Measurements from ENCODE around the gene SLC12A3.
"Not testable (repeated sequence)": the region's sequence is repeated elsewhere in the genome, so short reads cannot be mapped to it uniquely, and the experiment has no call there.

The SLC12A3 gene

GRCh38 chr16:56921571-56921970, 56.6 kb downstream of the SLC12A3 start:
- DNase-seq (ENCODE audit: low read depth): no peak

DNA sequence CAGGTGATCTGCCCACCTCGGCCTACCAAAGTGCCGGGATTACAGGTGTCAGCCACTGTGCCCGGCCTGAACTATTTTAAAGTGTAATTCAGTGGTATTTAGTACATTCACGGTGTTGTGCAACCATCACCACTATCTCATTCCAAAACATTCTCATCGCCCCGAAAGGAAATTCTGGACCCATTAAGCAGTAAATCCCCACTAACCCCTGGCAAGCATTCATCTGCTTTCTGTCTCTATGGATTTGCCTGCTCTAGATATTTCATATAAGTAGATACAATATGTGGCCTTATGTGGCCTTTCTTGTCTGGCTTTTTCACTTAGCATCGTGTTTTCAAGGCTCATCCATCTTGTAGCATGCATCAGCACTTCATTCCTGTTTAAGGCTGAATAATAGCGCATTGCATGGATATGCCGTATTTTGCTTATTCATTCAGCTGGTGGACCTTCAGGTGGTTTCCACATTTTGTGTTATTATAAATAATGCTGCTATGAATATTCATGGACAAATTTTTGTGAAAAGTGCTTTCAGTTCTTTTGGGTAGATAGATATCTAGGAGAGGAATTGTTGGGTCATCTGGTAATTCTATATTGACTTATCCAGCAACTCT, 58.6 kb downstream of the SLC12A3 start:
- DNase-seq (ENCODE audit: low read depth): no peak

- no peak for DNase-seq (ENCODE audit: low read depth)
These were observed 62.5 kb downstream of the SLC12A3 start for GRCh38 chr16:56927471-56927870.

- DNase-seq (ENCODE audit: low read depth): no peak
These were observed 64.6 kb downstream of the SLC12A3 start for GRCh38 chr16:56929639-56930038.

- DNase-seq (ENCODE audit: low read depth): no peak
These were observed 65.7 kb downstream of the SLC12A3 start for GRCh38 chr16:56930486-56931270.

GRCh38 chr16:56931271-56931891, 66.4 kb downstream of the SLC12A3 start:
- no peak for DNase-seq (ENCODE audit: low read depth)

DNA sequence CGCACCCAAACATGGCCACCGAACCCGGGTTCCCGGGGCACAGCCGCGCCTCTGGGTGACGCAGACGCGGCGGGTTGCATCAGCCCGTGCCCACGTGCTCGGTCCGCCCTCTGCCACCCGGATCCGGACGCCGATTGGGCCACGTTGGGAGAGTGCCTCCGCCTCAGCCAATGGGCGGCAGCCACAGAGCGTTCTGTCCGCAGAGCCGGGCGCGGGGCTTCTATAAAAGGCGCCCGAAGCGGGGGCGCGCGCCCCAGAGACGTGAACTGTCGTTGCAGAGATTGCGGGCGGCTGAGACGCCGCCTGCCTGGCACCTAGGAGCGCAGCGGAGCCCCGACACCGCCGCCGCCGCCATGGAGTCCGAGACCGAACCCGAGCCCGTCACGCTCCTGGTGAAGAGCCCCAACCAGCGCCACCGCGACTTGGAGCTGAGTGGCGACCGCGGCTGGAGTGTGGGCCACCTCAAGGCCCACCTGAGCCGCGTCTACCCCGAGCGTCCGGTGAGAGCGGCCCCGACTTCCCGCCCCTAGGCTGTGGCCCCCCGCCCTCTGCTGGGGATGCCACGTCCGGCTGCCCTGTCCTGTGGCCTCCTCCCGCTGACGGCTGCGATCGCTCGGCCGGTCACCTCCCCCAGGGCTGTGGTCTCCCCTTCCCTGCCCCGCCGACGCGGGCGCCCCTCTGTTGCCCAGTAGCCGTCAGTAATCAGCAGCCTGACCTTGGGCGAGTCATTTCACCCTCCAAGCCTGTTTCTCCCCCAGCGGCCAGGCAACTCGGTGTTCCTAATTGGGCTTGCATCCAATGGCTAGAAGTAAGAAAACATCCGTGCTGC, 67.1 kb downstream of the SLC12A3 start, which contains the start of gene HERPUD1:
Gene HERPUD1, plus strand, starts transcription at position 251 of the 829 bp plus-strand sequence. Its CDS starts 103 bp downstream, at position 354.
- peak; percentile 99 for DNase-seq (ENCODE audit: low read depth)

- DNase-seq (ENCODE audit: low read depth): no peak
These were observed 68.0 kb downstream of the SLC12A3 start for GRCh38 chr16:56932721-56933619.

- no peak for DNase-seq (ENCODE audit: low read depth)
These were observed 69.0 kb downstream of the SLC12A3 start for GRCh38 chr16:56933828-56934598.

GRCh38 chr16:56934599-56935145, 69.7 kb downstream of the SLC12A3 start:
- DNase-seq (ENCODE audit: low read depth): not testable (repeated sequence)

GRCh38 chr16:56935201-56935600, 70.2 kb downstream of the SLC12A3 start:
- DNase-seq (ENCODE audit: low read depth): no peak

DNA sequence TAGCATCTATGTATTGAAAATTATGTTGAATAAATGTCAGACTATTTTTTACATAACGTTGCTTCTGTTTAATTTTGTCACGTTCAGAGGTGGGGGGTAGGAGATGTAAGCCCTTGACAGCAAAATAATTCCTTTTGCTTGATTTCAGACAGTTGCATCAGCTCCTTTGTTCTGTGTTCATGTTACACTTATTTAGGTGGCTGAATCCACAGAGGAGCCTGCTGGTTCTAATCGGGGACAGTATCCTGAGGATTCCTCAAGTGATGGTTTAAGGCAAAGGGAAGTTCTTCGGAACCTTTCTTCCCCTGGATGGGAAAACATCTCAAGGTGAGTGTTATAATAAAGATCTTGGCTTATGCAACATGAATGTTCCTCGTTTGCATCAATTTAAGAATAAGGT, 71.5 kb downstream of the SLC12A3 start:
- no peak for DNase-seq (ENCODE audit: low read depth)

GRCh38 chr16:56936950-56937349, 71.9 kb downstream of the SLC12A3 start:
- DNase-seq (ENCODE audit: low read depth): no peak

- no peak for DNase-seq (ENCODE audit: low read depth)
These were observed 73.9 kb downstream of the SLC12A3 start for GRCh38 chr16:56938664-56939513.

DNA sequence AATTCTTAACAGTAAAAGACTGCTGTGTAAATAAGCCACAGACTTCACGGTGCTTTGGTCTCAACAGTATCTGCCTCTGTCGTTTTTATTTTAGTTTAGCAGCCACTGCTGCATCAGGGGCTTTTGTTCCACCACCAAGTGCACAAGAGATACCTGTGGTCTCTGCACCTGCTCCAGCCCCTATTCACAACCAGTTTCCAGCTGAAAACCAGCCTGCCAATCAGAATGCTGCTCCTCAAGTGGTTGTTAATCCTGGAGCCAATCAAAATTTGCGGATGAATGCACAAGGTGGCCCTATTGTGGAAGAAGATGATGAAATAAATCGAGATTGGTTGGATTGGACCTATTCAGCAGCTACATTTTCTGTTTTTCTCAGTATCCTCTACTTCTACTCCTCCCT, 74.8 kb downstream of the SLC12A3 start:
- DNase-seq (ENCODE audit: low read depth): no peak

DNA sequence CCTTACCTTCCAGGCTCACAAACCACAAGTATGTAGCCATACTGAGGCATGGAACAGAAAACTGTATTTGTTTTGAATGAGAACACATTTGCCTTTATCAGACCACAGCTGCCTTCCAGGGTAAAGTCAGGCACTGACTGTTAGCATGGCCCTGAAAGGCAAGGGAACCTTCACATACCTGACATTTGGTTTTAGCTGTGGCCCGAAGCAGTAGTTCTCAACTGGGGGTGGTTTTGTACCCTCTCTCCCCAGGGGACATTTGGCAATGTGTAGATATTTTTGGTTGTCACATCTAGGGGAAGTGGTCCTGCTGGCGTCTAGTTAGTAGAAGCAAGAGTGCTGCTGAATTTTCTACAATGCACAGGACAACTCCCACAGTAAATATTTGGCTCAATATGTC, 76.1 kb downstream of the SLC12A3 start:
- no peak for DNase-seq (ENCODE audit: low read depth)

DNA sequence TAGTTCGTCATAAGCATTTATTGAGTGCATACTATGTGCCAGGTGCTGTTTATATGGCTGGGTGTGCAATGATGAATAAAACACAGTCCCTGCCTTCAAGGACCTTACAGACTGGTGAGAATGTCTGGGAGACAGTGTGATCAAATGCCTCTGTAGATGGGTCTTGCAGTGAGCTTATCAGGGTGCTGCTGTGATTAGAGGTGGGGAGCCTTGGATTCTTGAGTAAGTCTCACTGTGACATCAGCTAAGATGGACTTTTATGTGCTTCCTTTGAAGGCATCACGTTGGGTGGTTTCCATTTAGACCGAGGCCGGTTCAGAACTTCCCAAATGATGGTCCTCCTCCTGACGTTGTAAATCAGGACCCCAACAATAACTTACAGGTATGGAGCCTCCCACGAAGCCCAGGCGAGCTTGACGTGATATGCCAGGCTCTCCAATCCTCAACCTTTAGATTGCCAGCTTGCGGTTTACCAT, 76.9 kb downstream of the SLC12A3 start:
- no peak for DNase-seq (ENCODE audit: low read depth)

- DNase-seq (ENCODE audit: low read depth): no peak
These were observed 78.9 kb downstream of the SLC12A3 start for GRCh38 chr16:56943761-56944375.
